GM12878 (cell line): ENCODE measurements around the gene SIDT2.

ENCODE experiments used
- EP300 ChIP-seq, 2 experiments: fragments of 150-350 bp in 1 of 2; IDR thresholded peaks; 2 replicates each; pipeline ENCODE4 v1.6.1; 2011 to 2012; ENCODE audit warnings: low read depth in 2 of 2, low read length in 2 of 2, borderline replicate concordance in 1 of 2, improper control_type of control experiment in 1 of 2, inconsistent platforms in 1 of 2; ENCODE audit not compliant: control insufficient read depth in 1 of 2
- HDAC2 ChIP-seq: fragments of 200-600 bp; sonication (generic); IDR thresholded peaks from 2 replicates; pipeline ENCODE4 v1.6.1; 2017

DNA sequence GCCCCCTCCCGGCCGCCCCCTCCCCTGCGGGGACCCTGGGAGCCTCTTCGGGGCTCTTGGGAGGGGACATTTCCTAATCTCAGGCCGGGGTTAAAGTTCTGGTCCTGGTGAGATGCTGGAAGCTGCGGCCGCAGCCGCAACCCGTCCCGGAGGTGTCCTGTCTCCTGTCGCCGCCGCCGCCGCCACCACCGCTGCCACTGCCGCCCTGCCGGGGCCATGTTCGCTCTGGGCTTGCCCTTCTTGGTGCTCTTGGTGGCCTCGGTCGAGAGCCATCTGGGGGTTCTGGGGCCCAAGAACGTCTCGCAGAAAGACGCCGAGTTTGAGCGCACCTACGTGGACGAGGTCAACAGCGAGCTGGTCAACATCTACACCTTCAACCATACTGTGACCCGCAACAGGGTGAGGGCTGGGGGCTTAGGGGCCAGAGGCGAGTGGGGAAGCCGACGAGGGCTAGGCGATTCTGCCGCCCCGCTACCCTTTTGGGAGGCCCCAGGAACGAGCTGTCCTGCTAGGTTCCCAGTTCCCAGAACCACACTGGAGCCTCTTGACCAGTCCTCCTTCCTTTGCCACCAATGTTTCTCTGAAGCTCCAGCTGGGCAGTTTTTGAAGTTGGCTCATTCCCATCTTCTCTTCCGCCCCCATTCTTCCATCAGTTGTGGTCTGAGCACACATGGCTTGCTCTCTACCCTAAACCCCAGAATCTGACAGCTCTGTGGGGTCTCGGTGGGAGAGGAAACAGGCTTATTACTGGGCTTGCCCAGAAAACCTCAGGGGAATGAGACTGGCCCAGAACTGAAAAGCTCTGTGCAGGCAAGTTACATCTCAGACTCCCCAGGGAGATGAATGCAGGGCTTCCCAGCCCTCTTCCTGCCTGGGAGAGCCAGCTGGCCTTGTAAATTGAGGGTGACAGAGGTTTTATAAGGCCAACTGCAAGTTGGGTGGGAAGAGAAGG lies 781 bp downstream of the SIDT2 start:
- no peak for TF ChIP-seq EP300 (IDR thresholded peaks at IDR 0.05; ENCODE audit: borderline replicate concordance in 1 of 2, control insufficient read depth in 1 of 2, low read depth in 2 of 2, low read length in 2 of 2)
- TF ChIP-seq HDAC2: no peak
